ENCODE measurements around the gene PIK3CG.
"Not testable (repeated sequence)": the region's sequence is repeated elsewhere in the genome, so short reads cannot be mapped to it uniquely, and the experiment has no call there.

The PIK3CG gene

DNA sequence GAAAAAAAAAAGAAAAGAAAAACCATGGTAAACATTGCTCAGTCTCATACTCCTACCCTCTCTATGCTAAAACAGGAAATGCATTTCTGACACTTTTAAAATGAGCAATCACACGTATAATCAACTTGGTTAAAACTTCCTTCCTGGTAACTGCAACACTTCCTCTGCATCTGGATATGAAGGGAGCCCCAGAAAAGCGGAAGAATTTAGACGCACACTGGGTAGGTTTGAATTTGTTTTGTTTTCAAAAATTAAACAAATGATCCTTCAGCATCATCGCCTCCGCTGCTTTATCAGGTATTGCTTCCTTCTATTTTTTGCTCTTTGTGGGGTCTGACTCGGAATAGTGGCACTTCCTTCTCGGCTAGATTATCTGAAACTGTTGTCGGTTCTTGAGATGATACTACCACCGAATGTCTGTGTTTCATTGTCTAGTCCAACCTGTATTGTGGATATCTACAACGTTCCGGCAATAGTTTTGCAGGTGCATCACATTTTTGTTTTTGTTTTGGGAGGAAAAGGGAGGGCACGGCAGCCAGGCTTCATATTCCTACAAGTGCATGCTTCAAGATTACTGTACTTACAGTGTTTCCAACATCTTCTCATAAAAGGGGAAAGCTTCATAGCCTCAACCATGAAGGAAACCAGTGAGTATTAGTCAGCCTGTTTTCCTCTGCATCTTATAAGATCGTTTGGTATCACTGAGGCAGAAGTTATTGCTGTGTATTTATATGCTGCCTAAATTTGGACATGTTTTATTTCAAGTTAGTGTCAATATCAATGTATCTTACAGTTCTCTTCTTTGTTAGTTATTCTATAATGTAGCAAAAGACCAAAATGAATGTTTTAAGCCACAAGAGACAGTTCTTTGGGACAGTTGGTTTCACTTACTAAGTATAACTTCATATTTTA, at the start of gene PIK3CG:
PIK3CG (plus strand) TSS at position 153 of the 912 bp plus-strand sequence. CDS start 2,280 bp downstream, outside the sequence.
- DNase-seq (ENCODE audit: low spot score): no peak

DNA sequence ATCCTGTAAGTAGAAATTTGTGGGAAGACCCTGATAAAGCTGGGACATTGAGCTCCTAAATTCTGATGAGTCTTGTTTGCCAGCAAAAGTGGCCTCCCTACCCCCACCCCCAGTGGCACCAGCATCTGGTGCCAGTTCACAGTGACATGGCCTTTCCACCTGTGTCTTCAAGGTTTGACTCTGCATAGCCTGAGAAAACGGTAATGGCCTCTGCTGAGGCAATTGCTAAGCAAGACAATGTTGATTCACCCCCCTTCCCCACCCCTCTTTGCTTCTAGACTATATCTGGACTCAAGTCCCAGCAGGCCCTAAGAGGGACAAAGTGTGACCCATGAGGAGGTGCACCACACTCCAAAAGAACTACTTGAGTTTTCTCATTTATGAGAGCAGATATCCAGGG, 48.0 kb upstream of the PIK3CG start:
- no peak for DNase-seq (ENCODE audit: low spot score)

DNA sequence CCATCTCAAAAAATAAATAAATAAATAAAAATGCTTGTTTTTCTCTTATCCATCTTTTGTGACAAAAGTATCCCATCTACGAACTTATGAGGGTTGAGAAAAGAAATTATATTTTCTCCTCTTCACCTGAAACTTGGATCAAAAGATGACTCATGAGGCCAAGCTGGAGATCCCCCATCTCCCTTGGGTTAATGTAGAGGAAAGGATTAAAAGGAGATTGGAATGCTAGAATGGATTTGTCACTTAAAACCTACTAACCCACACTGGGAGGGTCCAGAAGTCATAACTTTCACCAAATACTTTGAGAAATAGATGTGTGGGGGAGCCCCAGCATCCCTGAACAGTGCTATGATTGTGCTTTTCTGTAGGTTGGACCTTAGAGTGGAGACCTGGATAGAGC, 46.3 kb upstream of the PIK3CG start:
- no peak for DNase-seq (ENCODE audit: low spot score)

DNA sequence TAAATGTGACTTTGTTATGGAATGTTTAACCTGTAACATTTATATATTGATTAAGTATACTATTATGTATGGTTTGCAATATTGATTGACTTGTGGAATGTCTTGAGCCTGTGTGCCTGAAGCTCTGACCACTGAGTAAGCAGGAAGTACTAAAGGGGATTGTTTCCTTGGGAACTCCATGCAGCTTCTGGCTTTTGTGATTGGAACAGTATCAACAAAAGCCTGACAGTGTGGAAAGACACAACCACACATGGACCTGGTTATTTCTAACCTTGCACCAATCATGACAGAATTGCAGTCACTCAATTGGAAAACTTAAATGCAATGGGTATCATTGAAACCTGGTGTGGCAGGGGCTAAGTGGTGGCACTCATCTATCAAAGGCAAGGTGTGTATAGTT, 45.5 kb upstream of the PIK3CG start:
- DNase-seq (ENCODE audit: low spot score): no peak

DNA sequence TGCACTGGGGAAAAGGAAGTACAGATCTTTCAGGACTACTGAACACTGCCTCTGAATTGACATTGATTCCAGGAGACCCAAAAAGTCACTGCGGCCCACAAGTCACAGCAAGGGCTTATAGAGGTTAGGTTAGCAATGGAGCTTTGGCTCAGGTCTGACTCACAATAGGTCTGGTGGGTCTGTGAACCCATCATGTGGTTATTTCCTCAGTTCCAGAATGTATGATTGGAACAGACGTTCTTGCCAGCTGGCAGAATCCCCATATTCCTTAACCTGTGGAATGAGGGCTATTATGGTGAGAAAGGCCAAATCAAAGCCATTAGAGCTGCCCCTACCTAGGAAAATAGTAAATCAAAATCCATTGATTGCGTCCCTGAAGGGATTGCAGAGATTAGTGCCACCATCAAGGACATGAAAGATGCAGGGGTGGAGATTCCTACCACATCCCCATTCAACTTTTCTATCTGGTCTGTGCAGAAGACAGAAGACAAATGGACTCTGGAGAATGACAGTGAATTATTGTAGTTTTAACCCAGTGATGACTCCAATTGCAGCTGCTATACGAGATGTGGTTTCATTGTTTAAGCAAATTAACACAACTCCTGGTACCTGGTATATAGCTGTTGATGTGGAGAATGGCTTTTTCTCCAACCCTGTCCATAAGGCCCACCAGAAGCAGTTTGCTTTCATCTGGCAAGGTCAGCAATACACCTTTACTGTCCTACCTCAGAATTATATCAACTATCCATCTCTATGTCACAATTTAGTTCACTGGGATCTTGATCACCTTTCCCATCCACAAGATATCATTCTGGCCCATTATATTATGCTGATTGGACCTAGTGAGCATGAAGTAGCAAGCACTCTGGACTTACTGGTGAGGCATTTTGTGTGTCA, 44.5 kb upstream of the PIK3CG start:
- DNase-seq (ENCODE audit: low spot score): no peak

DNA sequence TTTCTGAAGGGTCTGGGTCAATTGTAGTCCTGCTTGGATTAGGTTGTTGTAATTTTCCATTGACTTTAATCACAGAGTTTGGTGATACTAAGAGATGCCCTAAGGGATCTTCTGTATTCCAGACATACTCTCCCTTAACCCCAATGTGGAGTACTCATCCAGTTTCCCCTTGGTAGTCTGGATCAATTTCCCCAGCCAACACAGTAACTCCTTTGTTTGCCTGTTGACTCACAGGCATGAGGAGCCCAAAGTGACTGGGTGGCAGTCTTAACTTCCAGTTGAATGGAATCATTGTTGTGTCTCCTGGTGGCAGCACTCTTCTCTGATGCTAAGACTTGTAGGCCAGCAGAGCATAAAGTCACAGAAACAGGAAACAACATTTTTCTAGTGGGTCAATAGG, 41.5 kb upstream of the PIK3CG start:
- peak; percentile 70 for DNase-seq (ENCODE audit: low spot score)

DNA sequence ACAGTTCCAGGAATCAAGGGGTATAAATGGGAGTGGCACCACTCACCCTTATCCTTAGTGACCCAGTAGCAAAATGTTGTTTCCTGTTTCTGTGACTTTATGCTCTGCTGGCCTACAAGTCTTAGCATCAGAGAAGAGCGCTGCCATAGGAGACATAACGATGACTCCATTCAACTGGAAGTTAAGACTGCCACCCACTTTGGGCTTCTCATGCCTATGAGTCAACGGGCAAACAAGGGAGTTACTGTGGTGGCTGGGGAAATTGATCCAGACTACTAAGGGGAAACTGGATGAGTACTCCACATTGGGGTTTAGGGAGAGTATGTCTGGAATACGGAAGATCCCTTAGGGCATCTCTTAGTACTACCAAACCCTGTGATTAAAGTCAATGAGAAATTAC, 40.6 kb upstream of the PIK3CG start:
- peak; percentile 43 for DNase-seq (ENCODE audit: low spot score)

DNA sequence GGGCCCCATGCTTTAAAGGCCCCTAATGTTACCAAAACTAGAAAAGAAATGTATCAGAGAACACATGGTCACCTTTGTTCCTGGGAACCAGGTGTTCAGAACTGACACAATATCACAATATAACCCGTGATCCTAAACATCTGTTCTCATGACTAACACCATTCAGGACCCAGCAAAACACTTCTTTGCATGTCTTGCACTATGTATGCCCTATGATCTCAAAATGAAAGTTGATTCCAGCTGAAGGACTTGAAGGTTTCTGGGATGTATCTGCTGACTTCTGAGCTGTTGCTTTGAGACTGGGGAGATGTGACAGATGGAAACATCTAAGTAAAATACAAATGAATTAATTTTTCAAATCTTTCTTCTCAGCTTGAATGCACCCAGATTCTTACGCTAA, 37.5 kb upstream of the PIK3CG start:
- no peak for DNase-seq (ENCODE audit: low spot score)

DNA sequence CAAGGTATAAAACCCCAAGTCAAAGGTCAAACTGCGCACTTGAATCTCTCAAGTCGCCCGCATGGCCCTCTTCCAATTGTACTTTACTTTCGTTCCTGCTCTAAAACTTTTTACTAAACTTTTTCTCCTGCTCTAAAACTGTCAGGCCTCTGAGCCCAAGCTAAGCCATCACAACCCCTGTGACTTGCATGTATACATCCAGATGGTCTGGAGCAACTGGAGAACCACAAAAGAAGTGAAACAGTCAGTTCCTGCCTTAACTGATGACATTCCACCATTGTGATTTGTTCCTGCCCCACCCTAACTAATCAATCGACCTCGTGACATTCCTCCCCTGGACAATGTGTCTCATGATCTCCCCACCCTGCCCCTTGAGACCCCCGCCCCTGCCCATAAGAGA, 35.6 kb upstream of the PIK3CG start:
- DNase-seq (ENCODE audit: low spot score): no peak

DNA sequence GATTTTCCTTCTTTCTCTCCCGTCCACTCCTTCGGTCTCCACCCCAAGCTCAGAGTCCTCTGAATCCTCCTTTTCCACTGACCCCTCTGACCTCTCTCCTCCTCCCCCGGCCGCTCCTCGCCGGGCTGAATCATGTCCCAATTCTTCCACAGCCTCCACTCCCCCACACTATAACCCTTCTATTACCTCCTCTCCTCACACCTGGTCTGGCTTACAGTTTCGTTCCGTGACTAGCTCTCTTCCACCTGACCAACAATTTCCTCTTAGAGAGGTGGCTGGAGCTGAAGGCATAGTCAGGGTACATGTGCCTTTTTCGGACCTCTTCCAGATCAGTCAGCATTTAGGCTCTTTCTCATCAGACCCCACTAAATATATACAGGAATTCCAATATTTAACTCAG, 34.2 kb upstream of the PIK3CG start:
- not testable (repeated sequence) for DNase-seq (ENCODE audit: low spot score)

DNA sequence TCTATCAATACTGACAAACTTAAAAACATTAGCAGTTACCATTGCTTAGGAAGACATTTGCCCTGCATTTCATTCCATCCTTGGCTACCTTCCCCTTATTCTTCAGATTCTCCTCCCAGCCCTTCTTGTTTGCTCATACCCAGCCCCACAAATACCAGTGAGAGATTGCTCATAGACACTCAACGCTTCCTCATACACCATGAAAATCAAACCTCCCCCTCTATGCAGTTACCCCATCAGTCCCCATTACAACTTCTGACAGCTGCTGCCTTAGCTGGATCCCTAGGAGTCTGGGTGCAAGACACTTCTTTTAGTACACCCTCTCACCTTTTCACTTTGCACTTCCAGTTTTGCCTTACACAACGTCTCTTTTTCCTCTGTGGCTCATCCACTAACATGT, 28.3 kb upstream of the PIK3CG start:
- no peak for DNase-seq (ENCODE audit: low spot score)

DNA sequence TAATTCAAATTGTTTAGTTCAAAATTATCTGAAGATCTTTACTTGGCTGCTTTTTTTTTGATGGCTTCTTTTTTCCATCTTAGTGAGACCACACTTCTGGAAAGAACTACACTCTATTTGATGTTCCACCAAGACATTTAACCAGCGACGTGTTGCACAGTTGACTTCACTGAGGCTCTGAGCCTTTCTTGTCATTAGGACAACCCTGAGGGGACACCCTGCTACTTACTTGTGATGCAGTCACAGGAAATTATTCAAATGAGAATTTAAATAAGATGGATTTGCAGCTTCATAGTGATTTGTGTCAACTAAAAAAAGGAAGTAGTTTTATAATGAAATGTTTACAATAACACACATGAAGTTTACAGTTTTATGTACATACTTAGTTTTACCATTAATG, 25.6 kb upstream of the PIK3CG start:
- no peak for DNase-seq (ENCODE audit: low spot score)

DNA sequence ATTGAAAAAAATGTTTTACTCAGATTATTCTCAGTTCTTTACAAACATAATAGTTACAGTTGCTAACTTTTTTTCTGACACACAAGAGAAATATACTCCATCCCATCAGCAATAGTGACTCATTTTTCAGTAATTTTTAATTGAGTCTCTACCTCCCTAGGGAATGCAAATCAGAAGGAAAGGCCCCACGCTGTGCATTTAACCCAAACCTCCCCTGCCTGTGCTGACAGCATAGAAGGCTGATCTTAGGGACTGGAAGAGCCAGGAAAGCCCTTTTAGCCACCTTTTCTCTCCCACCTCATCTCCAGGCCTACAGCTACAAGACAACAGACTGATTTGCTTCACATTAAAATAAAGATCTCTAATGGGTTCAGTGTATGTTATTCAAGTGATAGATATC, 24.7 kb upstream of the PIK3CG start:
- DNase-seq (ENCODE audit: low spot score): no peak

DNA sequence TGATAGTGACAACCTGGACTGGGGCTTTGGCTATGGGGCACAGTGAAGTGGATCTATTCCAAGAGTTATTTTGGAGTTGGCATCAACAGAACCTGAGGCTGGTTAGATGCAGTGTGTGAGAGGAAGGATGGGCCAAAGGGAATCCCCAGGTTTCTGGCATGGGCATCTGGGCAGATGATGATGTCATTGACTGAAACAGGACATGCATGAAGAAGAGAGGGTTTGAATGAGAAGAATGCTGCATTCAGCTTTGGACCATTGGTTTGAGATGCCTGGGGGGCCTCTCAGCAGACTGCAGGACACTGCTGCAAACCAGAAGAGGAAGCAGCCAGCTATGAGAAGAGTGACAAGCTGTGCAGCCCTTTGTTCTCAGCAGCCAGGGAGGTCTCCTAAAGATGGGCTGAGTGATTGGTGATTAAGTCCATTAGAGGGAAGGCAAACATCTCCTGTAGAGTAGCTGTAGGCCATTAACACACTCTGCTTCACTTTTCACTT, 23.1 kb upstream of the PIK3CG start:
- DNase-seq (ENCODE audit: low spot score): no peak

DNA sequence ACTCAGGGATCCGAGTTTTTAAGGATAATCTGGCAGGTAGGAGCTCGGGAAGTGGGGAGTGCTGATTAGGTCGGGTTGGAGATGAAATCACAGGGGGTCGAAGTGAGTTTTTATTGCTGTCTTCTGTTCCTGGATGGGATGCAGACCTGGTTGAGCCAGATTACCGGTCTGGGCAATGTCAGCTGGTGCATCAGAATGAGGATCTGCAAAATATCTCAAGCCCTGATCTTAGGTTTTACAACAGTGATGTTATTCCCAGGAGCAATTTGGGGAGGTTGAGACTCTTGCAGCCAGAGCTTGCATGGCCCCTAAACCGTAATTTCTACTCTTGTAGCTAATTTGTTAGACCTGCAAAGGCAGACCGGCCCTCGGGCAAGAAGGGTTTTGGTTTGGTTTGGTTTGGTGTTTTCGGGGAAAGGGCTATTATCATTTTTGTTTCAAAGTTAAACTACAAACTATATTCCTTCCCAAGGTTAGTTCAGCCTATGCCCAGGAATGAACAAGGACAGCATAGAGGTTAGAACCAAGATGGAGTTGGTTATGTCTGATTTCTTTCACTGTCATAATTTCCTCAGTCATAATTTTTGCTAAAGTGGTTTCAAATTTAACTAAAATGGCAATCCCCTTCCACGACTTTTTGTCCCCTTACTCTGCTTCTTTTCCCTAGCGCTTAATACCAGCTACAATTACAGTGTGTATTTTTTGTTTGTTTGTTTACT, 20.6 kb upstream of the PIK3CG start:
- no peak for DNase-seq (ENCODE audit: low spot score)

DNA sequence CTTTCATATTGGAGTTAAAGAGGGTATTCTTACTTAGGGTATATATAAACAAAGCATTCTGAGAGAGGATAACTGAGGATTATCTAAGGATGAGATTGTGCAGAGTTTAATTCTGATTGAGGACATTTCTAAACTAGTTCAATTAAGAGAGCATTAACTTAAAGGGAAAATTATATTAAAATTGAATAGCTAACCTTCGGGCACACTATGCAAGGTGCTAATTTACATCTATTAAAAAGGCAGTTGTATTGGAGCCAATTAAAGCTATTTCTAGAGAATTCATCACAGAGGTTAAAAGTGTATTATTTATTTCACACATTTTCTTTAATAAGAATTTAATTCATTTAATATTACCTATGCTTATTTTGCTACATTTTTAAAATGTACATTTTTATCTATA, 17.0 kb upstream of the PIK3CG start:
- no peak for DNase-seq (ENCODE audit: low spot score)

DNA sequence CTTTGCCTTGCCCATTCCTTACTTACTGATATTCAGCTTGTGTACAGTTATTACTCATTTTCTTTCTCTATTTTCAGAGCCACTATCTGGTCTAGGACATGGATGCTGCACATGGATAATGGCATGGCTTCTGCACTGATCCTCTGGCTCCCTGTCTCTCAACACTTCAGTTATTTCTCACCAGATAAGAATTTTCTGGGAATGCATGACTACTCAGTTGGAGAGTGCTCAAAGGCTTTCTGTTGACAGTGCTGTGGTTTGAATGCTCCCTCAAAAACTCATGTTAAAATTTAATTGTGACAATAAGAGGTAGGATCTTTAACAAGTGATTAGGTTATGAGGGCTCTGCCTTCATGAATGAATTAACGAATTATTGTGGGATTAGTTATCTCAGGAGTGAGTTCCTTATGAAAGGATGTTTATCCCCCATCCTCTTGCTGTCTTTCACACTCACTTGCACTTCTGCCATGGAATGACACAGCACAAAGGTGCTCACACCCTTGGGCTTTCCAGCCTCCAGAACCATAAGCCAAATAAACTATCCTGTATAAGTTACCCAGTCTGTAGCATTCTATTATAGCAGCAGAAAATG, 16.1 kb upstream of the PIK3CG start:
- no peak for DNase-seq (ENCODE audit: low spot score)

DNA sequence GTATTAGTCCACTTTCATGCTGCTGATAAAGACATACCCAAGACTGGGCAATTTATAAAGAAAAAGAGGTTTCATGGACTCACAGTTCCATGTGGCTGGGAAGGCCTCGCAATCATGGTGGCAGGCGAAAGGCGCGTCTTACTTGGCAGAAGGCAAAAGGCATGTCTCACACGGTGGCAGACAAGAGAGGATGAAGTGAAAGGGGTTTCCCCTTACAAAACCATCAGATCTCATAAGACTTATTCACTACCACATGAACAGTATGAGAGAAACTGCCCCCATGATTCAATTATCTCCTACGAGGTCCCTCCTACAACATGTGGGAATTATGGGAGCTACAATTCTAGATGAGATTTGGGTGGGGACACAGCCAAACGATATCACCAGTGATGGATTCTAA, 13.4 kb upstream of the PIK3CG start:
- not testable (repeated sequence) for DNase-seq (ENCODE audit: low spot score)

DNA sequence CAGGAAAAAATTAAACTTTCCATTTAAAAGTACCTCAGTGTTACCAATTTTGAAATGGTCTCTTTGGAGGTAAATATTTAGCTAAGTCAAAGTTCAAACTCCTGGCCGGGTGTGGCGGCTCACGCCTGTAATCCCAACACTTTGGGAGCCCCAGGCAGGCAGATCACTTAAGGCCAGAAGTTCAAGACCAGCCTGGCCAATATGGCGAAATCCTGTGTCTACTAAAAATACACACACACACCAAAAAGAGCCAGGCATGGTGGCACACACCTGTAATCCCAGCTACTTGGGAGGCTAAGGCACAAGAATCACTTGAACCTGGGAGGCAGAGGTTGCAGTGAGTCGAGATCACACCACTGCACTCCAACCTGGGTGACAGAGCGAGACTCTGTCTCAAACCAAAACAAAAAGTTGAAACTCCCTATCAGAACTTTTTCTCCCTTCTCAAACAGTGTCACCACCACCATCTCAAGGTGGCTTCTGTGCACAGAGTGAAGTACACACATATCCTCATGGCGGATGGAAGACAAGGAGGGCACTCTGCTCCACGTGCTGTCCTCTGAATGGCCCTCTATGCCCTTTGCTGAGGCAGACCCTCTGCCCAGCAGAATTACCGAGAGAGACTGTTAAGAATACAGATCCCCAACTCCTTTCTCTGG, 11.7 kb upstream of the PIK3CG start:
- no peak for DNase-seq (ENCODE audit: low spot score)

DNA sequence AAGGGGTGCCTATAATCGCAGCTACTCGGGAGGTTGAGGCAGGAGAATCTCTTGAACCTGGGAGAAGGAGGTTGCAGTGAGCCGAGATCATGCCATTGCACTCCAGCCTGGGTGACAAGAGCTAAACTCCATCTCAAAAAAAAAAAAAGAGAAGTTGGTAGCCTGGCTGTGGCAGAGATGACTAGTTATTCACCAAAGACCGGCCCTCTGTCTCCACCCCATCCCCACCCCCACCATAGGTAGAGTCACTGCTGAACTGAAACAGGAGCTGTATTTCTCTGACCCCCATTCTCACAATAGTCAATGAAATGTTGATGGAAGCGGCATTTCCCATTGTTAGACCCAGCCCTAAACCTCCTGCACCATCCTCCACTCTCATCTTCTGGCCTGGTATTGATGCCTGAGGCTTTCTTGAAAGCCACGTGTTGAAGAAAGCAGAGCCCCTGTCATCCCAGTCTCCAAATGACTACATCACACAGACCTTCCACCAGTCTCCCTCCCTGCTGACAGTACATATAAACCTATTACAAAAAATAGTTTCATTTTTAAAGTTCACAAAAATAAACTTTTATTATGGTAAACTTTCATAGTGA, 9.4 kb upstream of the PIK3CG start:
- DNase-seq (ENCODE audit: low spot score): no peak
